HL-60 (cell line): Measurements from ENCODE around the gene RBM10.

Experiments
- GABPA ChIP-seq: IDR thresholded peaks from 2 replicates; pipeline ENCODE4 v1.6.1; 2012; ENCODE audit warnings: low read depth
- POLR2AphosphoS5 ChIP-seq: IDR thresholded peaks from 2 replicates; pipeline ENCODE4 v1.6.1; 2012; ENCODE audit warnings: low read depth
- REST ChIP-seq: IDR thresholded peaks from 2 replicates; pipeline ENCODE4 v1.6.1; 2012; ENCODE audit warnings: low read depth; ENCODE audit not compliant: insufficient replicate concordance
- TF ChIP-seq, protein P1 (sequence below): IDR thresholded peaks from one replicate; pipeline ENCODE4 v1.5.1; 2011; ENCODE audit warnings: low read length, control low read depth, inconsistent platforms; ENCODE audit not compliant: insufficient read depth

DNA sequence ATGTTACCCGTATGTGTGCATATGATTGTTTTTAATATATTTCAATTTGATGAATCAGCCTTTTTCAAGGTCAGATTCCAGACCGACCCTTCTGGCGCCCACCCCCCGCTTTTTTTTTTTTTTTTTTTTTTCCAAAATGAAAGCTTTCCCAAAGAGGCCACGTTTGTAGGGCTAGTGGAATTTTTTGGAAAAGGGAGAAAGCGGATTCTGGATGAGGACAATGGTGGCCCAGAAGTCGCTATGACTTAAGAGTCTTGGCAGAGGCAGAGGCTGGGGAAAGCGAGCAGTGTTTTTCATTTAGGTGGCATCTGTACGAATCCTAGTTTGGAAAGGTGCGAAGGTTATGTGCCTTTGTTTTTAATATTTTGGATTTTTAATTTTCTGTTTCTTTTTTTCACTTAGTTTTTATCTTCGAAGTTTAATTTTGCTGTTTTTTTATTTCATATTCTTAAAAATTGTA is 15.1 kb upstream of the RBM10 start:
- TF ChIP-seq GABPA, result no peak
- TF ChIP-seq, protein P1, sequence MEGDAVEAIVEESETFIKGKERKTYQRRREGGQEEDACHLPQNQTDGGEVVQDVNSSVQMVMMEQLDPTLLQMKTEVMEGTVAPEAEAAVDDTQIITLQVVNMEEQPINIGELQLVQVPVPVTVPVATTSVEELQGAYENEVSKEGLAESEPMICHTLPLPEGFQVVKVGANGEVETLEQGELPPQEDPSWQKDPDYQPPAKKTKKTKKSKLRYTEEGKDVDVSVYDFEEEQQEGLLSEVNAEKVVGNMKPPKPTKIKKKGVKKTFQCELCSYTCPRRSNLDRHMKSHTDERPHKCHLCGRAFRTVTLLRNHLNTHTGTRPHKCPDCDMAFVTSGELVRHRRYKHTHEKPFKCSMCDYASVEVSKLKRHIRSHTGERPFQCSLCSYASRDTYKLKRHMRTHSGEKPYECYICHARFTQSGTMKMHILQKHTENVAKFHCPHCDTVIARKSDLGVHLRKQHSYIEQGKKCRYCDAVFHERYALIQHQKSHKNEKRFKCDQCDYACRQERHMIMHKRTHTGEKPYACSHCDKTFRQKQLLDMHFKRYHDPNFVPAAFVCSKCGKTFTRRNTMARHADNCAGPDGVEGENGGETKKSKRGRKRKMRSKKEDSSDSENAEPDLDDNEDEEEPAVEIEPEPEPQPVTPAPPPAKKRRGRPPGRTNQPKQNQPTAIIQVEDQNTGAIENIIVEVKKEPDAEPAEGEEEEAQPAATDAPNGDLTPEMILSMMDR, result no peak
- TF ChIP-seq POLR2AphosphoS5, result no peak
- TF ChIP-seq REST, result no peak
